ENCODE measurements around the gene PIGN. TPM values are rescaled to one million over a fixed set of nuclear protein-coding genes. Genes with fewer than 3 reads are reported as not detected.

The PIGN gene
- total and polyA plus RNA-seq, 2 of the 8 experiments (the other 6 are each of a cell fraction or from before 2014, with no cell fraction given), result 20.9 to 26.3 TPM

DNA sequence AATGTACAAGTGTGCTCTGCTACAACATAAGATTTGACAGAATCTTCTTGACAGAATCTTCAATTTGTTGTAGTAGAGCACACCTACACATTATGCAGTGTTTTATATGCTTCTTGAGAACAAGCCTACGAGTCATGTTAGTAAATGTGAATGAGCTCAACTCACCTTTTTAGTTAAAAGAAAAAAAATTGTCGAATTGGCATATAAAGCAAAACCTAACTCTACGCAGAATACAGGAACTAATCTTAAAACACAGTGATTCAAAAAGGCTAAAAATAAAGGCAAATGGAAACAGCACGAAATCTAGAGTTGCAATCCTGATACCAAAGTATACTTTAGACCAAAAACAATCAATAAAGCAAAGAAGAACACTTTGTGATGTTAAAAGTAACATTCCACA is 87.9 kb downstream of the PIGN start:
- H2AFZ ChIP-seq (ENCODE audit: low read length), result no peak overlapping the region
- H2BK12ac ChIP-seq (ENCODE audit: low read depth, low read length), result no peak overlapping the region
- H3K36me3 ChIP-seq (ENCODE audit: control insufficient read depth in 2 of 4, insufficient read depth in 4 of 4, low read length in 3 of 4), result no peaks in the 10 kb centered on the region; a peak in 2 of 8 replicates
- H3K4ac ChIP-seq (replicated peaks; ENCODE audit: insufficient read length, low read depth, low read length), result no peak overlapping the region
- peaks cover 0 to 3% (median 0%) of the 10 kb centered on the region in 4 experiments; a peak in 1 of 7 replicates for H3K4me1 ChIP-seq (replicated peaks in 1 of 4; ENCODE audit: control insufficient read depth in 3 of 4, insufficient read depth in 4 of 4, low read length in 3 of 4)
- no peak overlapping the region for H3K23ac ChIP-seq (ENCODE audit: insufficient read length)
- POLR2A ChIA-PET (ENCODE audit: partially characterized antibody), result no interaction called here
- H4K5ac ChIP-seq (ENCODE audit: insufficient read length, low read depth, low read length), result no peak overlapping the region
- no peak overlapping the region for H3K9ac ChIP-seq (replicated peaks in 1 of 4; ENCODE audit: extremely low read depth in 1 of 4, low read depth in 3 of 4, low read length in 3 of 4)
- peak; percentile 60 for FAIRE-seq
- H3K23me2 ChIP-seq (ENCODE audit: low read depth, low read length), result no peaks in the 10 kb centered on the region
- no peaks in the 10 kb centered on the region for H4K20me1 ChIP-seq (replicated peaks in 1 of 2; ENCODE audit: control insufficient read depth in 1 of 2, insufficient read depth in 2 of 2, low read length in 2 of 2)
- H3K79me1 ChIP-seq (ENCODE audit: low read depth, low read length), result no peaks in the 10 kb centered on the region
- no peak overlapping the region for H3K4me3 ChIP-seq (ENCODE audit: extremely low read depth in 1 of 4, insufficient read depth in 2 of 4, low read depth in 3 of 4, low read length in 4 of 4)
- H4K8ac ChIP-seq (ENCODE audit: extremely low read depth, insufficient read depth, low read length), result no peak overlapping the region
- 88% methylated on average over 4 of the region's 4 CpGs; no CpG with 5 or more reads in 1 of the 2 experiments for WGBS, 2 experiments (ENCODE audit: extremely low coverage in 1 of 2, insufficient coverage in 1 of 2, insufficient read length in 1 of 2, insufficient replicate concordance in 2 of 2, low coverage in 1 of 2, low lambda C conversion rate in 2 of 2, missing lambda C conversion rate in 1 of 2)
- H2BK5ac ChIP-seq (ENCODE audit: low read depth, low read length), result no peak overlapping the region
- H3K56ac ChIP-seq (replicated peaks; ENCODE audit: insufficient read length, low read depth, low read length), result no peak overlapping the region
- no peak overlapping the region for H2AK5ac ChIP-seq (ENCODE audit: low read depth, low read length)
- H3K27me3 ChIP-seq (replicated peaks in 1 of 4; ENCODE audit: control insufficient read depth in 3 of 4, extremely low read depth in 1 of 4, insufficient read depth in 3 of 4, low read length in 3 of 4), result no peaks in the 10 kb centered on the region
- H3K79me2 ChIP-seq (ENCODE audit: control insufficient read depth in 1 of 2, insufficient read depth in 2 of 2, low read length in 2 of 2), result no peaks in the 10 kb centered on the region
- no peak overlapping the region for H2BK120ac ChIP-seq (replicated peaks; ENCODE audit: low read depth, low read length)
- no peak overlapping the region for H4K91ac ChIP-seq (replicated peaks; ENCODE audit: insufficient read length, low read length)
- no peak overlapping the region for H3K14ac ChIP-seq (ENCODE audit: insufficient read length)
- H3K18ac ChIP-seq (ENCODE audit: extremely low read depth, low read length), result no peak overlapping the region
- 0 out of 4 replicates have a peak, but pooled peaks cover 0 to 2% of the 10 kb centered on the region in 2 experiments for H3K9me3 ChIP-seq (ENCODE audit: insufficient read depth in 2 of 2, low read depth in 1 of 2, low read length in 1 of 2)
- CTCF ChIA-PET (ENCODE audit: partially characterized antibody), result interaction anchor here (1.0 kb wide), 1 partner anchor 146 kb away, joined by 3 read pairs; no protein-coding TSS in a partner anchor
- H3K4me2 ChIP-seq (ENCODE audit: insufficient read depth in 1 of 2, low read depth in 2 of 2, low read length in 2 of 2), result no peak overlapping the region
- H3K27ac ChIP-seq (ENCODE audit: low read depth, low read length), result no peak overlapping the region
- H2BK15ac ChIP-seq (ENCODE audit: low read length), result no peak overlapping the region
- H2BK20ac ChIP-seq (ENCODE audit: low read length), result no peak overlapping the region
- no peak for DNase-seq (ENCODE audit: low read depth in 1 of 2, low spot score in 2 of 2)
- no peak for TF ChIP-seq SP2 (IDR thresholded peaks at IDR 0.05; ENCODE audit: low read length)
- no peak for TF ChIP-seq GTF2F1 (IDR thresholded peaks at IDR 0.05; ENCODE audit: borderline replicate concordance, low read depth, low read length)
- no peak for TF ChIP-seq RFX5 (IDR thresholded peaks at IDR 0.05; ENCODE audit: borderline replicate concordance, low read depth, low read length)
- TF ChIP-seq MAFK (IDR thresholded peaks at IDR 0.05; ENCODE audit: low read depth, low read length), result no peak
- TF ChIP-seq POU5F1 (IDR thresholded peaks at IDR 0.05; ENCODE audit: low read depth, low read length), result no peak
- no peak for TF ChIP-seq NRF1 (IDR thresholded peaks at IDR 0.05; ENCODE audit: low read depth, low read length)
- TF ChIP-seq POLR2A (IDR thresholded peaks at IDR 0.05; ENCODE audit: control extremely low read depth in 1 of 2, low read depth in 2 of 2, low read length in 2 of 2), result no peak
- TF ChIP-seq GABPA (IDR thresholded peaks at IDR 0.05; ENCODE audit: borderline replicate concordance, insufficient read depth, low read length), result no peak
- TF ChIP-seq RAD21 (IDR thresholded peaks at IDR 0.05 in 1 of 2, conservative IDR thresholded peaks at IDR 0.05 in 1 of 2; ENCODE audit: low read depth in 2 of 2, low read length in 2 of 2), result no peak
- TF ChIP-seq KDM1A (IDR thresholded peaks at IDR 0.05; ENCODE audit: borderline replicate concordance, low read length), result no peak
- TF ChIP-seq PHF8 (conservative IDR thresholded peaks at IDR 0.05; ENCODE audit: low read depth, low read length), result no peak
- no peak for TF ChIP-seq CREB1 (IDR thresholded peaks at IDR 0.05)
- TF ChIP-seq YY1 (IDR thresholded peaks at IDR 0.05; ENCODE audit: low read depth, low read length), result no peak
- TF ChIP-seq CBX8 (IDR thresholded peaks at IDR 0.05; ENCODE audit: borderline replicate concordance, low read depth, low read length), result no peak
- TF ChIP-seq TBP (IDR thresholded peaks at IDR 0.05; ENCODE audit: low read depth, low read length), result no peak
- TF ChIP-seq SP1 (IDR thresholded peaks at IDR 0.05; ENCODE audit: low read depth, low read length), result no peak

Measured in H1 (cell line).